K562 (cell line): ENCODE results near the gene CARM1. TPM values are rescaled to one million over a fixed set of nuclear protein-coding genes. Genes with fewer than 3 reads are reported as not detected.

ENCODE experiments used
- CCAR2 ChIP-seq: fragments of 200-400 bp; formaldehyde crosslinking; IDR thresholded peaks from 2 replicates; pipeline ENCODE4 v1.6.1; 2017; ENCODE audit warnings: mild to moderate bottlenecking, low read depth, low read length
- GABPB1 ChIP-seq: sonication (generic); formaldehyde crosslinking; IDR thresholded peaks from 2 replicates; pipeline ENCODE4 v1.8.0; 2022; ENCODE audit warnings: mild to moderate bottlenecking, missing genetic modification reagents
- HMG20B ChIP-seq: fragments of 250-450 bp; sonication (Bioruptor Pico); IDR thresholded peaks from 2 replicates; pipeline ENCODE4 v1.5.0; 2021; ENCODE audit warnings: mild to moderate bottlenecking
- JUNB ChIP-seq: fragments of 450-650 bp; formaldehyde crosslinking; conservative IDR thresholded peaks from 2 replicates; pipeline ENCODE4 v1.4.0; 2020; ENCODE audit warnings: mild to moderate bottlenecking
- JUND ChIP-seq, 2 experiments: IDR thresholded peaks; 2 replicates in 1 of 2; 3 replicates in 1 of 2; pipeline ENCODE4 v1.6.1; 2011; ENCODE audit warnings: borderline replicate concordance in 2 of 2, low read depth in 2 of 2, low read length in 2 of 2, improper control_type of control experiment in 1 of 2, missing biosample characterization in 1 of 2, missing genetic modification characterization in 1 of 2, missing genetic modification reagents in 1 of 2
- NFE2 ChIP-seq: IDR thresholded peaks from 2 replicates; pipeline ENCODE4 v1.6.1; 2014; ENCODE audit warnings: antibody characterized with exemption, low read depth
- PYGO2 ChIP-seq: fragments of 450-650 bp; IDR thresholded peaks from 2 replicates; pipeline ENCODE4 v1.6.1; 2016; ENCODE audit warnings: mild to moderate bottlenecking, missing genetic modification characterization, moderate library complexity, missing compliant biosample characterization
- SAFB2 ChIP-seq: fragments of 200-400 bp; formaldehyde crosslinking; IDR thresholded peaks from 2 replicates; pipeline ENCODE4 v1.6.1; 2018; ENCODE audit warnings: borderline replicate concordance, low read length, low read depth, moderate library complexity; ENCODE audit not compliant: severe bottlenecking
- SNIP1 ChIP-seq: fragments of 450-650 bp; IDR thresholded peaks from 2 replicates; pipeline ENCODE4 v1.7.1; 2017; ENCODE audit warnings: low read depth, mild to moderate bottlenecking
- SNRNP70 ChIP-seq: fragments of 200-400 bp; formaldehyde crosslinking; optimal IDR thresholded peaks from 2 replicates; pipeline ENCODE3; 2017; ENCODE audit warnings: low read depth, low read length
- TAF1 ChIP-seq: IDR thresholded peaks from 2 replicates; pipeline ENCODE4 v1.6.1; 2011; ENCODE audit warnings: mild to moderate bottlenecking, low read length, moderate library complexity; ENCODE audit not compliant: insufficient read depth, control insufficient read depth, severe bottlenecking; ENCODE audit errors: extremely low read depth
- ZBTB11 ChIP-seq, 3 experiments: fragments of 200-800 bp in 1 of 3; fragments of 250-450 bp in 1 of 3; fragments of 450-650 bp in 1 of 3; sonication (Bioruptor Pico) in 1 of 3; sonication (Bioruptor generic) in 1 of 3; formaldehyde crosslinking in 1 of 3; IDR thresholded peaks; 2 replicates each; pipeline versions ENCODE4 v1.6.1 to v1.8.0; 2016 to 2022; ENCODE audit warnings: mild to moderate bottlenecking in 2 of 3, missing genetic modification characterization in 2 of 3, missing compliant biosample characterization in 1 of 3, moderate library complexity in 1 of 3
- ZC3H4 ChIP-seq: sonication (generic); formaldehyde crosslinking; IDR thresholded peaks from 2 replicates; pipeline ENCODE4 v1.9.0; 2021; ENCODE audit warnings: missing genetic modification reagents, borderline replicate concordance
- ZKSCAN1 ChIP-seq: fragments of 150-350 bp; IDR thresholded peaks from 2 replicates; pipeline ENCODE4 v1.6.1; 2016; ENCODE audit warnings: low read depth, low read length
- ZNF143 ChIP-seq: sonication (generic); formaldehyde crosslinking; IDR thresholded peaks from 2 replicates; pipeline ENCODE4 v1.9.0; 2022; ENCODE audit warnings: mild to moderate bottlenecking, missing genetic modification reagents
- ZNF239 ChIP-seq: fragments of 250-450 bp; sonication (Bioruptor Pico); IDR thresholded peaks from 2 replicates; pipeline ENCODE4 v1.4.0; 2020; ENCODE audit warnings: mild to moderate bottlenecking
- ZNF644 ChIP-seq: fragments of 200-800 bp; sonication (Bioruptor generic); IDR thresholded peaks from 2 replicates; pipeline ENCODE4 v1.6.1; 2016; ENCODE audit warnings: low read depth, missing genetic modification characterization, missing compliant biosample characterization
- ZNF77 ChIP-seq: fragments of 250-450 bp; sonication (Bioruptor Pico); IDR thresholded peaks from 2 replicates; pipeline ENCODE4 v1.5.0; 2020
- polyA plus RNA-seq, 8 experiments: library from polyadenylated mRNA; depleted of rRNA in 4 of 8; stranded (reverse) in 5 of 8; unstranded in 3 of 8; fragments of >200 nt; fragmentation: Nextera tagmentation in 2 of 8; fragmentation: Illumina TruSeq in 1 of 8; extraction: Ambion mirVana in 2 of 8; extraction: Trizol in 1 of 8; gene quantifications; 2 replicates each; pipeline versions ENCODE4 v1.2.1 to v1.2.3, GENCODE V29; 2011 to 2014; ENCODE audit warnings: inconsistent platforms in 1 of 8, missing spikeins in 1 of 8
- total RNA-seq, 7 experiments: library from RNA; depleted of rRNA in 6 of 7; stranded (reverse); fragments of >200 nt in 6 of 7; fragmentation: Illumina TruSeq in 2 of 7; extraction: Trizol in 2 of 7; gene quantifications; 2 replicates each; pipeline versions ENCODE4 v1.2.1 to v1.2.3, GENCODE V29; 2011 to 2021; ENCODE audit warnings: low replicate concordance in 1 of 7
- TF ChIP-seq, protein P1 (sequence below): fragments of 250-450 bp; sonication (Bioruptor Pico); IDR thresholded peaks from 2 replicates; pipeline ENCODE4 v1.9.0; 2021; ENCODE audit warnings: mild to moderate bottlenecking
- TF ChIP-seq, protein P2 (sequence below): fragments of 250-450 bp; sonication (Bioruptor Pico); IDR thresholded peaks from 2 replicates; pipeline ENCODE4 v1.8.0; 2022; ENCODE audit warnings: moderate library complexity, mild to moderate bottlenecking, inconsistent platforms
- TF ChIP-seq, protein P3 (sequence below): fragments of 250-450 bp; sonication (Bioruptor Pico); IDR thresholded peaks from 2 replicates; pipeline ENCODE4 v1.5.0; 2020; ENCODE audit warnings: mild to moderate bottlenecking, borderline replicate concordance

CARM1 gene
- total and polyA plus RNA-seq, 9 of the 15 experiments (the other 6 are each of a cell fraction or from before 2014, with no cell fraction given): 0.36 to 86.0 (median 29.7) TPM

GRCh38 chr19:10836479-10837330 is 34.6 kb upstream of the CARM1 start (continued):
- no peak for TF ChIP-seq SNIP1
- TF ChIP-seq TAF1: peak; percentile 23
- no peak for TF ChIP-seq JUNB (CRISPR knock-in tag)
- TF ChIP-seq, protein P1, sequence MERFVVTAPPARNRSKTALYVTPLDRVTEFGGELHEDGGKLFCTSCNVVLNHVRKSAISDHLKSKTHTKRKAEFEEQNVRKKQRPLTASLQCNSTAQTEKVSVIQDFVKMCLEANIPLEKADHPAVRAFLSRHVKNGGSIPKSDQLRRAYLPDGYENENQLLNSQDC: no peak
- no peak for TF ChIP-seq ZNF77
- peak; percentile 66 for TF ChIP-seq PYGO2 (tag)
- peak; percentile 70 for TF ChIP-seq ZNF239
- no peak for TF ChIP-seq ZC3H4
- TF ChIP-seq, protein P2, sequence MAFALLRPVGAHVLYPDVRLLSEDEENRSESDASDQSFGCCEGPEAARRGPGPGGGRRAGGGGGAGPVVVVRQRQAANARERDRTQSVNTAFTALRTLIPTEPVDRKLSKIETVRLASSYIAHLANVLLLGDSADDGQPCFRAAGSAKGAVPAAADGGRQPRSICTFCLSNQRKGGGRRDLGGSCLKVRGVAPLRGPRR (CRISPR knock-in tag): peak; percentile 91
- no peak for TF ChIP-seq HMG20B
- no peak for TF ChIP-seq SNRNP70
- peak in 2 of 3 experiments; percentile 18 to 85; a peak in 2 of 6 replicates for TF ChIP-seq ZBTB11 (CRISPR knock-in tag; IDR thresholded peaks at IDR 0.05)
- peak; percentile 70 for TF ChIP-seq JUND (IDR thresholded peaks at IDR 0.05; ENCODE audit: borderline replicate concordance, low read depth, low read length)
- TF ChIP-seq JUND (tag; IDR thresholded peaks at IDR 0.05; ENCODE audit: borderline replicate concordance, low read depth, low read length): peak; percentile 64; the same call in 2 of the 3 replicates
- TF ChIP-seq ZNF143: peak; percentile 90
- TF ChIP-seq, protein P3, sequence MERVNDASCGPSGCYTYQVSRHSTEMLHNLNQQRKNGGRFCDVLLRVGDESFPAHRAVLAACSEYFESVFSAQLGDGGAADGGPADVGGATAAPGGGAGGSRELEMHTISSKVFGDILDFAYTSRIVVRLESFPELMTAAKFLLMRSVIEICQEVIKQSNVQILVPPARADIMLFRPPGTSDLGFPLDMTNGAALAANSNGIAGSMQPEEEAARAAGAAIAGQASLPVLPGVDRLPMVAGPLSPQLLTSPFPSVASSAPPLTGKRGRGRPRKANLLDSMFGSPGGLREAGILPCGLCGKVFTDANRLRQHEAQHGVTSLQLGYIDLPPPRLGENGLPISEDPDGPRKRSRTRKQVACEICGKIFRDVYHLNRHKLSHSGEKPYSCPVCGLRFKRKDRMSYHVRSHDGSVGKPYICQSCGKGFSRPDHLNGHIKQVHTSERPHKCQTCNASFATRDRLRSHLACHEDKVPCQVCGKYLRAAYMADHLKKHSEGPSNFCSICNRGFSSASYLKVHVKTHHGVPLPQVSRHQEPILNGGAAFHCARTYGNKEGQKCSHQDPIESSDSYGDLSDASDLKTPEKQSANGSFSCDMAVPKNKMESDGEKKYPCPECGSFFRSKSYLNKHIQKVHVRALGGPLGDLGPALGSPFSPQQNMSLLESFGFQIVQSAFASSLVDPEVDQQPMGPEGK (CRISPR knock-in tag): peak; percentile 71; the same call in 1 of the 2 replicates
- TF ChIP-seq ZKSCAN1: peak; percentile 4; the same call in 1 of the 2 replicates
- no peak for TF ChIP-seq SAFB2
- TF ChIP-seq NFE2: no peak
- no peak; the same call in 1 of the 2 replicates for TF ChIP-seq CCAR2
- no peak; the same call in 1 of the 2 replicates for TF ChIP-seq GABPB1 (CRISPR knock-in tag)
- peak; percentile 93 for TF ChIP-seq ZNF644 (tag)
